Osteoblast (primary cell): ENCODE results near the gene MDFI. TPM values are rescaled to one million over a fixed set of nuclear protein-coding genes. Genes with fewer than 3 reads are reported as not detected.

ENCODE experiments used
- DNase-seq: peaks from one replicate; pipeline ENCODE4 v3.0.0; 2011; ENCODE audit warnings: low spot score, mixed read lengths; ENCODE audit not compliant: insufficient read length; ENCODE audit errors: missing footprints
- H2AFZ ChIP-seq: 2 replicates; pipeline ENCODE4 v1.6.0; 2011; ENCODE audit warnings: mild to moderate bottlenecking, low read length
- H3K27ac ChIP-seq: 2 replicates; pipeline ENCODE4 v1.5.1; 2011; ENCODE audit warnings: mild to moderate bottlenecking, low read depth, low read length, moderate library complexity
- H3K27me3 ChIP-seq: 2 replicates; pipeline ENCODE4 v1.6.0; 2012; ENCODE audit warnings: mild to moderate bottlenecking, control low read depth, inconsistent platforms, low read length, moderate library complexity; ENCODE audit not compliant: insufficient read depth
- H3K36me3 ChIP-seq: 2 replicates; pipeline ENCODE4 v1.5.1; 2011; ENCODE audit warnings: mild to moderate bottlenecking, low read length, control low read depth, moderate library complexity; ENCODE audit not compliant: insufficient read depth
- H3K4me1 ChIP-seq: 2 replicates; pipeline ENCODE4 v1.5.1; 2011; ENCODE audit warnings: mild to moderate bottlenecking, low read length, control low read depth, moderate library complexity; ENCODE audit not compliant: insufficient read depth
- H3K4me2 ChIP-seq: 2 replicates; pipeline ENCODE4 v1.6.0; 2011; ENCODE audit warnings: mild to moderate bottlenecking, low read length; ENCODE audit not compliant: insufficient read depth
- H3K4me3 ChIP-seq: fragments of 200-600 bp; sonication (generic); 3 replicates; pipeline ENCODE4 v1.5.1; 2012; ENCODE audit warnings: mild to moderate bottlenecking, low read length, inconsistent platforms; ENCODE audit not compliant: insufficient read depth
- H3K79me2 ChIP-seq: 2 replicates; pipeline ENCODE4 v1.6.0; 2012; ENCODE audit warnings: mild to moderate bottlenecking, low read length, control low read depth, inconsistent platforms; ENCODE audit not compliant: insufficient read depth
- H3K9me3 ChIP-seq: 2 replicates; pipeline ENCODE4 v1.5.1; 2011; ENCODE audit warnings: low read depth, low read length, control low read depth
- H4K20me1 ChIP-seq: 2 replicates; pipeline ENCODE4 v1.6.0; 2012; ENCODE audit warnings: mild to moderate bottlenecking, low read length, control low read depth; ENCODE audit not compliant: insufficient read depth
- total RNA-seq: library from RNA; depleted of rRNA; stranded (reverse); fragments of >200 nt; gene quantifications from 2 replicates; pipeline ENCODE4 v1.2.3, GENCODE V29; 2012
- TF ChIP-seq, protein P1 (sequence below): IDR thresholded peaks from 2 replicates; pipeline ENCODE4 v1.5.1; 2011; ENCODE audit warnings: mild to moderate bottlenecking, low read depth, low read length, moderate library complexity; ENCODE audit errors: extremely low read depth

The MDFI gene
- total RNA-seq, 1 donor, result 0.72 TPM

DNA sequence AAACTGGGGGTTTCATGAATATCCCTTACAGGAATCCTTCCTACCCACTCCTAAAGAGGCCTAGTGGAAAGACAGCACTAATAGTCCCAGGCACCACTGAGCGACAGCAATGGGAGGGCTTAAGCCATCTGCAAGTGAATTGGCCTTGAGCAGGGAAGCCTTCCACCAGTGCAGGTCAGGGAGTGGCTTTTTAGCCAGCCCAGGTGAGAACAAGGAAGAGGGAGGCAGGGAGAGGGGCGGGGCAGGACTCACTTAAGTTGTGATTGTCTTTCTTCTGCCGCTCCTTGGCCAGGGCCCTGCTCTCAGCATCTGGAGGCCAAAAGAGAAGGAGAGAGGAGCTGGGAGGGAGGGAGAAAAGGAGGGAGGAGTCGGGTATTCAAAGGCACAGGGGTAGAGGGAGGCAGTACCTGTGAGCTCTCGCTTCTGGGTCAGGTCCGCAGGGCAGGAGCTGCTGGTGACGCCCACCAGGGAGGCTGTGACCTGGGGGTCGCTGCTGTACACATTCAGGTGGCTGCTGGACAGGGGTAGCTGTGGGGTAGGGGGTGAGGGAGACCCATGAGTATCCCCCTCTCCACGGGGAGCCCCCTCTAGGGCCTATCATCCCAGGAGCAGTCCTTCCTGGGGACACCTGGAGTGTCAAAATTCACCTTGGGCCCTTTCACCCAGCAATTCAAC lies 49.4 kb downstream of the MDFI start:
- Histone ChIP-seq H3K4me3 (no peak overlapping the region), H4K20me1 (peaks cover 6% of the 10 kb centered on the region), H3K4me2 (no peak overlapping the region), H3K79me2 (no peaks in the 10 kb centered on the region), H3K27me3 (no peaks in the 10 kb centered on the region), H3K27ac (no peak overlapping the region), H3K9me3 (no peaks in the 10 kb centered on the region), H3K4me1 (no peaks in the 10 kb centered on the region), H2AFZ (no peak overlapping the region), H3K36me3 (peaks cover 4% of the 10 kb centered on the region)
- TF ChIP-seq, protein P1, sequence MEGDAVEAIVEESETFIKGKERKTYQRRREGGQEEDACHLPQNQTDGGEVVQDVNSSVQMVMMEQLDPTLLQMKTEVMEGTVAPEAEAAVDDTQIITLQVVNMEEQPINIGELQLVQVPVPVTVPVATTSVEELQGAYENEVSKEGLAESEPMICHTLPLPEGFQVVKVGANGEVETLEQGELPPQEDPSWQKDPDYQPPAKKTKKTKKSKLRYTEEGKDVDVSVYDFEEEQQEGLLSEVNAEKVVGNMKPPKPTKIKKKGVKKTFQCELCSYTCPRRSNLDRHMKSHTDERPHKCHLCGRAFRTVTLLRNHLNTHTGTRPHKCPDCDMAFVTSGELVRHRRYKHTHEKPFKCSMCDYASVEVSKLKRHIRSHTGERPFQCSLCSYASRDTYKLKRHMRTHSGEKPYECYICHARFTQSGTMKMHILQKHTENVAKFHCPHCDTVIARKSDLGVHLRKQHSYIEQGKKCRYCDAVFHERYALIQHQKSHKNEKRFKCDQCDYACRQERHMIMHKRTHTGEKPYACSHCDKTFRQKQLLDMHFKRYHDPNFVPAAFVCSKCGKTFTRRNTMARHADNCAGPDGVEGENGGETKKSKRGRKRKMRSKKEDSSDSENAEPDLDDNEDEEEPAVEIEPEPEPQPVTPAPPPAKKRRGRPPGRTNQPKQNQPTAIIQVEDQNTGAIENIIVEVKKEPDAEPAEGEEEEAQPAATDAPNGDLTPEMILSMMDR, result no peak
- peak; percentile 76 for DNase-seq

DNA sequence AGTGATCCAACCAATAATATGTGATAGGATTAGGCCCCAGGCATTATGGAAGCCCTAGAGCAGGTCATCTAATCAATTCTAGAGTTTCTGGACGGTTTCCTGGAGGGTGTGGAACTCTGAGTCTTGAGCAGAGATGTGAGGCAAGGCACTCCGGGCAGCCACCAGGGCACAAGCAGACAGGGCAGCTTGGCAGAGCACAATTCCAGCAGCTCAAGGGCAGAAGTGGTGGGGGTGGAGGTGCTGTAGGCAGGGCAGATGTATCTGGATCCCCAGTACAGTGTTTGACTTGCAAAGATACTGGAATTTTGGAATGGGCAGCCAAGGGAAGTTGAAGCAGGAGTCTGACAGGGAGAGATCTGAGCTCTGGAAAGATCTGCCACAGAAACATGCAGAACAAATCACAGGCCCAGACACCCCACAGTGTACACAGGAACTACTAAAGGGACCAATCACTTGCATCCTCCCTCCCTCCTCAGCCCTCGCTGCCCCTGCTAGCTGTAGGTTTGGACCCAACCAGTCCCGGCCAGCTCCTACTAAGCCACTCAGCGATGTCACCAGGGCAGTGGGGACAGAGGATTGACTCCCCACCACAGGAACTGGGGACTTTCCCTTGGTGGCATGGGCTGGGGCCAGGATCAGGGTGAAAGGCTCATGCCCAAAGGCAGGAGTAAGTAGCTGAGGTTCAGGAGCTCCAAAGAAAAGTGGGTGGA lies 50.1 kb downstream of the MDFI start:
- Histone ChIP-seq H3K27me3 (no peaks in the 10 kb centered on the region), H3K27ac (no peak overlapping the region), H2AFZ (no peak overlapping the region), H3K36me3 (peaks cover 4% of the 10 kb centered on the region), H3K9me3 (no peaks in the 10 kb centered on the region), H3K4me3 (no peak overlapping the region), H3K79me2 (no peaks in the 10 kb centered on the region), H4K20me1 (peaks cover 7% of the 10 kb centered on the region), H3K4me2 (no peak overlapping the region), H3K4me1 (no peaks in the 10 kb centered on the region)
- TF ChIP-seq, protein P1, result no peak
- peak; percentile 68 for DNase-seq

DNA sequence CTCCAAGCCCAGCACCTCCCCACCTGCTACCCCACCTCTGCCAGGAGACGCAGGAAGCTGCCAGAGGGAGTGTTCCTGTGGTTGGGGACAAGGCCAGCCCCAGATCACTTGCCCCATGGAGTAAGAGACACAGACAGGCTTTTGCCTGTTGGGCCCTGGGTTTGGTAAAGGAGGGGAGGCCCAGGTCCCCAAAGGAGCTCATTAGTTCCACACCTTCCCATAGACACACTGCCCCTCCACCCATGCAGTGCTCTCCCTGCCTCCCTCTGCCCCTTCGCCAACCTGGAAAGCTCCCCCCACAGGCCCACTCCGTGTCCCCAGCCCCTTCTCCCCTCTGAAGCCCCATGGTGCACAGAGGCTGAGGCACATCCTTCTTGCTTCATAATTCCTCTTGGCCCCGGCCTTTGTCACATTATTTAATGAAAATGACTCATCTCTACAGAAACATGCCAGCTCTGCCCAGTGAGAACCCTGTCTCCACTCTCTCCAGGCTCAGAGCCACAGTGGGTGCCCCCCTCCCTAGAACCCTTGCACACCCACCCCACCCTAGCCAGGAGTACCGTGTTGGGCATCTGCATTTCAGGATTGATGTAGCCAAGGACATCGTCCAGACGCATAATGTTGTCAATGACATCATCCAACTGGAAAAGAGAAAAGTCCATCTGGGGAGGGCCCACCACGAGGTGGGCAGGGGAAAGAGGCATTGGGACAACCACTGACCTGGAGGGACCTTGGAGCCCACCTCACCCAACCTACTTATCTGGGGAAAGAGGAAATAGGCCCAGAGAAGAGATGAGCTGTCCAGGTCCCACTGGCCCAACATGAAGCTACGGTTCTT lies 51.1 kb downstream of the MDFI start:
- Histone ChIP-seq H4K20me1 (peaks cover 11% of the 10 kb centered on the region), H3K27ac (no peak overlapping the region), H3K4me2 (no peak overlapping the region), H3K4me3 (no peak overlapping the region), H2AFZ (no peak overlapping the region), H3K9me3 (no peaks in the 10 kb centered on the region), H3K27me3 (no peaks in the 10 kb centered on the region), H3K36me3 (peaks cover 4% of the 10 kb centered on the region), H3K4me1 (peaks cover 2% of the 10 kb centered on the region), H3K79me2 (no peaks in the 10 kb centered on the region)
- peak; percentile 88 for DNase-seq
- TF ChIP-seq, protein P1, result no peak
